Thyroid gland (tissue), 4 donors: ENCODE data around the gene PLCB1.

Source experiments
- CTCF ChIP-seq, 6 experiments: fragments of 200-600 bp in 3 of 6; fragments of 450-650 bp in 3 of 6; sonication (generic) in 3 of 6; IDR thresholded peaks; one replicate each; pipeline ENCODE4 v1.5.1; 2016 to 2019; ENCODE audit warnings: antibody characterized with exemption in 6 of 6, mild to moderate bottlenecking in 2 of 6, inconsistent platforms in 1 of 6, moderate library complexity in 1 of 6
- POLR2A ChIP-seq, 2 donors: fragments of 450-650 bp; IDR thresholded peaks; one replicate each; pipeline ENCODE4 v1.6.1; 2017; ENCODE audit warnings: antibody characterized with exemption in 2 of 2, mild to moderate bottlenecking in 2 of 2, moderate library complexity in 1 of 2

DNA sequence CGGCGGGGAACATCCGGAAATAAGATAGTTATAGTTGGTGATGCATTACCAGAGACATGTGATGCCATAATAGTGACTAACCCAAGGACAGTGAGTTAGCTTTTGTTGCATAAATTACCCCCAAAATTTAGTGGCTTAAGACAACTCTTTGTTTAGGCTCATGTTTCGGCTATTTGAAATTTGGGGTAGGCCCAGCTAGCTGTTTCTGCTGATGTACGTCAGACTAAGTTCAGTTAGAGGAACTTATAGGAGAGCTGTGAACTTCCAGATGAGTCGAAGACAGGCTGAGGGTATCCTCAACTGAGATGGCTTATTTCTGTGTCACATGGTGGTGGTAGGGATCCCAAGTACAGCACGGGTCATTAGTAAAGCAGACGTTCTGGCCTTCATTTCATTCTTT is 366.5 kb downstream of the PLCB1 start:
- TF ChIP-seq CTCF (IDR thresholded peaks at IDR 0.05) (no peak), POLR2A (IDR thresholded peaks at IDR 0.05) (no peak)
